Vagina (tissue), 2 donors: ENCODE results near the gene UQCR11.

Source experiments
- CTCF ChIP-seq, 3 experiments: fragments of 450-650 bp in 2 of 3; fragments of 200-600 bp in 1 of 3; sonication (generic) in 1 of 3; IDR thresholded peaks; one replicate each; pipeline ENCODE4 v1.5.1; 2017 to 2019; ENCODE audit warnings: antibody characterized with exemption in 3 of 3, mild to moderate bottlenecking in 2 of 3, moderate library complexity in 2 of 3
- POLR2A ChIP-seq, 2 donors: fragments of 450-650 bp; IDR thresholded peaks; one replicate each; pipeline ENCODE4 v1.6.1; 2017; ENCODE audit warnings: antibody characterized with exemption in 2 of 2, mild to moderate bottlenecking in 2 of 2, moderate library complexity in 2 of 2
- POLR2AphosphoS5 ChIP-seq, 2 donors: sonication (generic); formaldehyde crosslinking; IDR thresholded peaks; one replicate each; pipeline ENCODE4 v1.9.0; 2017; ENCODE audit warnings: antibody characterized with exemption in 2 of 2, mild to moderate bottlenecking in 2 of 2, low read depth in 1 of 2; ENCODE audit not compliant: insufficient read depth in 1 of 2

DNA sequence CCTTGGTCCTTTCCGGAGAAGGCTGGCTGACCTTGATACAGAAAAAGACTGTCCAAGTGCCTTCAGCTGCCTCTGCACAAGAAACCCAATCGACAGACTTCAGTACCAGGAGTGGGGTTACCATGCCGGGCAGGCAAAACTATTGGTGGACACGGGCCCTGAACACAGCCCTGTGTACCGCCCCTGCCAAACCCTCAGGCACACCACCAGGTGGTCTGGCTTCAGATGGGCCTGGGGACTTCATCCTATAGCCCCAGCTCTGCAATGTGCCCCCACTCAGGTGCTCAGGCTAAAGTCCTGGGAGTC is 29.6 kb upstream of the UQCR11 start:
- TF ChIP-seq POLR2A (IDR thresholded peaks at IDR 0.05) (no peak), POLR2AphosphoS5 (IDR thresholded peaks at IDR 0.05; ENCODE audit: insufficient read depth in 1 of 2, low read depth in 1 of 2) (no peak), CTCF (IDR thresholded peaks at IDR 0.05) (no peak)
